ENCODE results near the gene KMT2D.

The KMT2D gene

DNA sequence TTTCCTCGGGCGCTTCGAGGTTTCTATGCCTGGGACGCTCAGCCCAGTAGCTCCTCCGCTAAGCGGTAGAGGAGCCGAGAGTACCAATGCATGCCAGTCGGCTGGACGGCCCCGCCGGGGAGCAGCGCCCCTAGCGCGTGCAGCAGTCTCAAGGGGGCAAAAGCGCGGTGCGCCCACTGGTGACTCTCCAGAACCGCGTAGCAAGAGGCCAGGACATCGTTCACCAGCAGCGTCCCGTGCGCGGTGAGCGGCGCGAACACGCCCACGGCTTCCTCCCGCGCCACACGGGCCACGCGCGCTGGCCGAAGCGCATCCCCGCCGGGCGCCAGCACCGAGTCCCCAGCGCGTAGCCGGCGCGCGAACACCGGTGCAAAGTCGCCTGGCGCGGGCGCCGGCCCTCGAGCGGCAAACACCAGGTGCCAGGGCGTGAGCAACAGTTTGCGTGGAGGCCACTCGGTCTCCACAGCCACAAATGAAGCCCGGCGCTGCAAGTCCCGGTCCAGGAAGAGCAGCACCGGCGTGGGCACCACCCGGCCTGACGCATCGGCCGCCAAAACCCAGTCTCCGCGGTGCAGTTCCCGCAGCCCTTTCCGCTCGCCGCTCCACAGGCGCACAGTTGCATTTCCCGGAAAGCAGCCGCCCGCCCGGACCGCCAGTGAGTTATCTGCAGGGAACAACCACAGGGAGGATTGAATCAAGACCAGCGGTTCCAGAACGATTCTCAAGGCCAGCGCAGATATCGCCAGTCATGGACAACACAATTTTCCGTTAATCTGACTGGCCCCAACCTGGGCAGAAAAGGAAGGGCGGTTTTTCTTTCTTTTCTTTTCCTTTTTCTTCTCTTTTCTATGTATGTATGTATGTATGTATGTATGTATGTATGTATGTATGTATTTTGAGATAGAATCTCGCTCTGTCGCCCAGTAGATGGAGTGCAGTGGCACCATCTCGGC lies 29.5 kb upstream of the KMT2D start:
- DNase-seq (peak; percentile 39), ATAC-seq (ENCODE audit: insufficient read depth, low read depth) (peak; percentile 27; the same call in 1 of the 3 replicates)
- Histone ChIP-seq H3K4me2 (ENCODE audit: insufficient read depth, low read length) (peak overlapping the region; percentile 32), H3K27me3 (ENCODE audit: insufficient read depth, low read length, poor library complexity) (peaks cover 46% of the 10 kb centered on the region), H2AFZ (ENCODE audit: low read depth, low read length) (no peak overlapping the region), H4K20me1 (ENCODE audit: insufficient read depth, low read length) (no peaks in the 10 kb centered on the region), H3K9me3 (ENCODE audit: insufficient read depth, low read length, severe bottlenecking) (no peaks in the 10 kb centered on the region), H3K9ac (ENCODE audit: low read depth, low read length) (no peak overlapping the region), H3K4me1 (ENCODE audit: insufficient read depth, low read length) (peaks cover 43% of the 10 kb centered on the region), H3K36me3 (ENCODE audit: insufficient read depth, low read length) (no peaks in the 10 kb centered on the region), H3K27ac (ENCODE audit: low read length) (no peak overlapping the region), H3K79me2 (ENCODE audit: insufficient read depth, low read length) (no peaks in the 10 kb centered on the region), H3K4me3 (ENCODE audit: low read depth in 1 of 2, low read length in 2 of 2) (no peak overlapping the region)
- TF ChIP-seq, protein P1, sequence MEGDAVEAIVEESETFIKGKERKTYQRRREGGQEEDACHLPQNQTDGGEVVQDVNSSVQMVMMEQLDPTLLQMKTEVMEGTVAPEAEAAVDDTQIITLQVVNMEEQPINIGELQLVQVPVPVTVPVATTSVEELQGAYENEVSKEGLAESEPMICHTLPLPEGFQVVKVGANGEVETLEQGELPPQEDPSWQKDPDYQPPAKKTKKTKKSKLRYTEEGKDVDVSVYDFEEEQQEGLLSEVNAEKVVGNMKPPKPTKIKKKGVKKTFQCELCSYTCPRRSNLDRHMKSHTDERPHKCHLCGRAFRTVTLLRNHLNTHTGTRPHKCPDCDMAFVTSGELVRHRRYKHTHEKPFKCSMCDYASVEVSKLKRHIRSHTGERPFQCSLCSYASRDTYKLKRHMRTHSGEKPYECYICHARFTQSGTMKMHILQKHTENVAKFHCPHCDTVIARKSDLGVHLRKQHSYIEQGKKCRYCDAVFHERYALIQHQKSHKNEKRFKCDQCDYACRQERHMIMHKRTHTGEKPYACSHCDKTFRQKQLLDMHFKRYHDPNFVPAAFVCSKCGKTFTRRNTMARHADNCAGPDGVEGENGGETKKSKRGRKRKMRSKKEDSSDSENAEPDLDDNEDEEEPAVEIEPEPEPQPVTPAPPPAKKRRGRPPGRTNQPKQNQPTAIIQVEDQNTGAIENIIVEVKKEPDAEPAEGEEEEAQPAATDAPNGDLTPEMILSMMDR (IDR thresholded peaks at IDR 0.05; ENCODE audit: borderline replicate concordance, extremely low read depth, low read length, poor library complexity, severe bottlenecking), result peak; percentile 47
- TF ChIP-seq EZH2 (IDR thresholded peaks at IDR 0.05; ENCODE audit: borderline replicate concordance, low read depth, low read length, severe bottlenecking), result peak; percentile 90

DNA sequence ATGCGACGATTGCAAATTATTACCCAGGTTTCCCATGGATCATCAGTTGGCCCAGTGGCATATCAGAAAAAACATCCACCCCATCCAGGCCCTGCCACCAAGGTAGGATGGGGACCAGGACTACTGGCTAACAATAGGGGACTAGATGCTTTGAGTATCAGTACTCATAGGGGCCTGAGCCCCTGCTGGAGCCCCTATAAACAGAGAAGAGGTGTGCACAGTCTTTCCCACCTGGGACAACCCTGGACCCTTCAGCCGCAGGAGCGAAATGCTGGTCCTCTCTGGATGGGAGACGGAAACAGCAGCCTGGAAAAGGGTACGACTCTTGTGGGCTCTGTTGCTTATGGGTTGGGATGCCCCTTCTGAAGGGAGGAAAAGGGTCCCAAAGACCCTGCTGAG lies 28.3 kb upstream of the KMT2D start:
- no peak for ATAC-seq (ENCODE audit: insufficient read depth, low read depth)
- Histone ChIP-seq H3K79me2 (ENCODE audit: insufficient read depth, low read length) (no peaks in the 10 kb centered on the region), H3K9me3 (ENCODE audit: insufficient read depth, low read length, severe bottlenecking) (no peaks in the 10 kb centered on the region), H3K4me3 (ENCODE audit: low read depth in 1 of 2, low read length in 2 of 2) (0 out of 4 replicates have a peak overlapping the region, but pooled peaks of 1 of the 2 experiments have one; percentile 41), H3K27ac (ENCODE audit: low read length) (no peak overlapping the region), H2AFZ (ENCODE audit: low read depth, low read length) (no peak overlapping the region; the same call in 1 of the 2 replicates), H4K20me1 (ENCODE audit: insufficient read depth, low read length) (no peaks in the 10 kb centered on the region), H3K36me3 (ENCODE audit: insufficient read depth, low read length) (no peaks in the 10 kb centered on the region), H3K4me2 (ENCODE audit: insufficient read depth, low read length) (peak overlapping the region; percentile 63), H3K4me1 (ENCODE audit: insufficient read depth, low read length) (peaks cover 43% of the 10 kb centered on the region), H3K27me3 (ENCODE audit: insufficient read depth, low read length, poor library complexity) (peaks cover 46% of the 10 kb centered on the region), H3K9ac (ENCODE audit: low read depth, low read length) (no peak overlapping the region)
- TF ChIP-seq, protein P1 (IDR thresholded peaks at IDR 0.05; ENCODE audit: borderline replicate concordance, extremely low read depth, low read length, poor library complexity, severe bottlenecking), result no peak
- TF ChIP-seq EZH2 (IDR thresholded peaks at IDR 0.05; ENCODE audit: borderline replicate concordance, low read depth, low read length, severe bottlenecking), result peak; percentile 67
- no peak for DNase-seq

DNA sequence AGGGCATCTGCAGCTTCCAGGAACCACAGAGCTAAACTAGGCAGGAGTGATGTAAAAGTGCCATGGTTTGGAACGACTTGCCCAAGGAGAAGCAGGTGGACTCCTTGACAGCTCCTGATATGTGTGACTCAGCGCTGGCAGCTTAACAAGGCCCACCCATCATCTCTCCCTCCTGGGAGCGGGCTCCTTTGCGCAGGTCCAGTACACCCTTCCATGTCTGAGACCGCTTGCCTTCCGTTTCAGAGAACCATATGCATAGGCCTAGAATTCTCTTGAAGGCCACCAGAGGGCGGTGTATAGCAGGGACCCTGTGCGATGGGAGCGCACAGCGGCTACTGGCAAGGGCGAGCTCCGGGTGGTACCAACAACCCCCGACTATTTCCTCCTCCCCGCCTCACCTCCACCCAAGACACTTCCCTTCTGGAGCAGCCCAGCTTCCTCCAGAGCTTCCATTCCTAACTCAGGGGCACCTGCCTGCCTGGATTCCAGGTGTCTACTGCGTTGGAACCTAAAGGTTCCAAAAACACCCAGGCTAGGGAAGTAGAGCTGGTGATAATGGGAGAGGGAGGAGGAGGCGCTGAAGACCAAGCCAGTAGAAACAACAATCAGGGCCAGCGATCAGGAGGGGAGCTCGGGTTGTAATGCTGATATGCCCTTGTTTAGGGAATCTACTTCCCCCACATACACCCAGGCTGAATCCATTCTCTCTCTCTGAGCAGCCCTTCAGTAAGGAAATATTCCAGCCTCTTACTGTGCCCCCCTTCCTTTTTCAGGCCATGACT lies 27.7 kb upstream of the KMT2D start:
- peak overlapping the region; percentile 73 for H2AFZ ChIP-seq (ENCODE audit: low read depth, low read length)
- no peaks in the 10 kb centered on the region for H3K36me3 ChIP-seq (ENCODE audit: insufficient read depth, low read length)
- no peaks in the 10 kb centered on the region for H3K79me2 ChIP-seq (ENCODE audit: insufficient read depth, low read length)
- H3K27ac ChIP-seq (ENCODE audit: low read length), result no peak overlapping the region
- ATAC-seq (ENCODE audit: insufficient read depth, low read depth) (peak; percentile 93), DNase-seq (peak; percentile 87)
- peak overlapping the region in 1 of 2 experiments; percentile 41; a peak in 2 of 4 replicates for H3K4me3 ChIP-seq (ENCODE audit: low read depth in 1 of 2, low read length in 2 of 2)
- peak overlapping the region; percentile 63 for H3K4me2 ChIP-seq (ENCODE audit: insufficient read depth, low read length)
- H3K4me1 ChIP-seq (ENCODE audit: insufficient read depth, low read length), result peaks cover 43% of the 10 kb centered on the region
- TF ChIP-seq, protein P1 (IDR thresholded peaks at IDR 0.05; ENCODE audit: borderline replicate concordance, extremely low read depth, low read length, poor library complexity, severe bottlenecking), result peak; percentile 97
- no peak for TF ChIP-seq EZH2 (IDR thresholded peaks at IDR 0.05; ENCODE audit: borderline replicate concordance, low read depth, low read length, severe bottlenecking)
- H4K20me1 ChIP-seq (ENCODE audit: insufficient read depth, low read length), result no peaks in the 10 kb centered on the region
- no peaks in the 10 kb centered on the region for H3K9me3 ChIP-seq (ENCODE audit: insufficient read depth, low read length, severe bottlenecking)
- peaks cover 46% of the 10 kb centered on the region for H3K27me3 ChIP-seq (ENCODE audit: insufficient read depth, low read length, poor library complexity)
- H3K9ac ChIP-seq (ENCODE audit: low read depth, low read length), result peak overlapping the region; percentile 8; the same call in 1 of the 2 replicates

Data from DND-41 (cell line).